Endometrial microvascular endothelial cells (primary cell): ENCODE results near the gene MTCH1. TPM values are rescaled to one million over a fixed set of nuclear protein-coding genes. Genes with fewer than 3 reads are reported as not detected.

ENCODE experiments used
- in situ Hi-C: cut with HindIII; loops from 2 replicates; pipeline ENCODE4 v1.10.0; 2017; ENCODE audit warnings: low sequenced_read_pairs, low pct_unique_long_range_greater_than_20kb; ENCODE audit errors: inconsistent ontology term
- total RNA-seq: library from RNA; depleted of rRNA; stranded (reverse); fragments of >200 nt; gene quantifications from one replicate; pipeline ENCODE4 v1.2.3, GENCODE V29; 2015; ENCODE audit errors: inconsistent ontology term

The MTCH1 gene
- total RNA-seq, 1 donor from 2014 or later, result 346 TPM

DNA sequence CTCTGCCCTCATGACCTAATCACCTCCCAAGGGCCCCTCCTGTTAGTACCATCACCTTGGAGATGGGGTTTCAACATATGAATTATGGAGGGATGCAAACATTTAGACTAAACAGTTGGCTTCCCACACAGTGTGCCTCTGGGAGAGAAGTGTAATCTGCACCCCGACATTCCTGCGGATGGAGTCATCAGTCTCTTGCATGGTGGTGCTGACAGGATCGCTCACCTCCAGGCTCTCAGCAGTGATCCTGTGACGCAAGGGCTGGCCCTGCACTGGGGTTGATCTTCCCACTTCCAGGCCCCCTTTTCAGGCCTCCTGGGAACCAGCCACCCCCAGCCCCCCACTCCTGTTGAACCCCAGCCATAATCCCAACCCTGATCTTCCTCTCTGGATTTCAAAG, 47.5 kb downstream of the MTCH1 start:
- in situ Hi-C loops, result no loop called here

DNA sequence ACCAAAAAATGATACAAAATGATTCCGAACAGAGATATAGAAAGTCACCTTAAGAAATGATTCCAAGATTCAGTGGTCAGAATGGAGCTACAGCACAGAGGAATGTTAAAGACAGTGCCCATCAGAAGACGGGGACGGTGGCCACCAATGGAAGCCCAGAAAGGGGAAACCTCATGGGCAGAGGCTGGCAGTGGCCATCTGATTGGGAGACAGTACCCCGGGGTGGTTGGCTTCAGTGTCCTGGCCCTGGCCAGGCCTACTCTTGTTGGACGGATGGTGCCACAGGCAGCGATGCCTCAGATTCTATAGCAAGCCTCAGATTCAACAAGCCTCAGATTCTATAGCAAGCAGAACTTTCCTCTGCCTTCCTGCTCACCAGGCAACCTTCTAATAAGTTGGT, 48.1 kb downstream of the MTCH1 start:
- in situ Hi-C loops, result no loop called here

DNA sequence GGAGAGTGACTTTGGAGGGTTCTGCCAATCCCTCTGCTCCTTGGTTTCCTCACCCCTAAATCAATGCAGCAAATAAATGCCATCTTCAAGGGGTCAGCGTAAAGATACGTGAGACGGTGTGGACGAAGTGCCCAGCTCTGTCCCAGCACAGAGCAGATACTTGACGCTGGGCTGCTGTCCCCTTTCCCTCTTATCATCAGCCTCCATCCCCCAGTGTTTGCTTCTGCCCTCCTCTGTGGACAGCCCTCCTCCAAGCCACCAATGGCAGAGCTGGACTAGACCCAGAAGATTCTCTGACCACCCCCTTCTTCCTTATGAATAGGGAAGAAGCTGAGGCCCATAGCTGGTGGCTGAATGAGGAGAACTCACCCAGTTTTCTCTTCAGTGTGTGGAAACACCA, 49.2 kb downstream of the MTCH1 start:
- in situ Hi-C loops, result no loop called here

DNA sequence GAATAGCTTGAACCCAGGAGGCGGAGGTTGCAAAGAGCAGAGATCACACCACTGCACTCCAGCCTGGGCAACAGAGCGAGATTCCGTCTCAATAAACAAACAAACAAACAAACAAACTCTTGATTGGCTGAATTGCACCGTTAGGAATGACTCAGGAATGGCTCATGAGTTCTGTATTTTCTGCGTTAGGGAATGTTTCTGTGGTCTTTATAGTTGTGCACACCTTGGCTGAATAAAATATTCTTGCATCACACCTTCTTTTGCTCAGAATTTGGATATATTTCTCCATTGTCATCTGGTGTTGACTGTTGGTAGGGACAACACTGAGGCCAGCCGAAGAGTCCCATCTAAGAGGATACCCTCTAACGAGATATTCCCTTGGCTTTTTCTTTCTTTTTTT, 51.1 kb downstream of the MTCH1 start:
- in situ Hi-C loops, result no loop called here

DNA sequence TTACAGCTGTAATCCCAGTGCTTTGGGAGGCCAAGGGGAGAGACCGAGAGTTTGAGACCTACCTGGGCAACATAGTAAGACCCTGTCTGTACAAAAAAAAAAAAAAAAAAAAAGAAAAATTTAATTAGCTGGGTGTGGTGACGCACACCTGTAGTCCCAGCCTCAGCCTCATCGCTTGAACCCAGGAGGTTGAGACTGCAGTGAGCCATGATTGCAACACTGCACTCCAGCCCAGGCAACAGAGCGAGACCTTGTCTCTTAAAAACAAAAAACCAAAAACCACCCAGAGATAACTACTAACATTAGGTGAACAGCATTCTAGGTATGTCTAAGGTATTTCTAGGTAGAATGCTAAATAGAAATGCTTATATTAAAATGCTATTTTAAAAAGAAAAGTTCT, 52.5 kb downstream of the MTCH1 start:
- in situ Hi-C loops, result no loop called here

DNA sequence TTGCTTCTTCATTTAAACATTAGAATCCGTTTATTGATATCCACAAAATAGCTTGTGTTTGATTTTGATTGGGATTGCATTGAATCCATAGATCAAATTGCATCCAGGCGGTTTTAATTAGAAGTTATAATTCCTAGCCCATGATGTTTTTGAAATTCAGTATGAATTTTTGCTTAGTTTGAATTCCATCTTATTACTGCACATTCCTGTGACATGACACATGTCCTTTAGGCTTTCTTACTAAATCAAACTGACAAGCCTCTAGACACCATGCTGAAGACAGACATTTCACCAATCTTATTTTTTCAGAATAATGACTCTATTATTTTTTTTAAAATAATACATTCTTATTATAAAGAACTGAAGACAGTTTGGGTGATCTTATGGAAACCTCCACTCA, 52.9 kb downstream of the MTCH1 start:
- in situ Hi-C loops, result no loop called here

DNA sequence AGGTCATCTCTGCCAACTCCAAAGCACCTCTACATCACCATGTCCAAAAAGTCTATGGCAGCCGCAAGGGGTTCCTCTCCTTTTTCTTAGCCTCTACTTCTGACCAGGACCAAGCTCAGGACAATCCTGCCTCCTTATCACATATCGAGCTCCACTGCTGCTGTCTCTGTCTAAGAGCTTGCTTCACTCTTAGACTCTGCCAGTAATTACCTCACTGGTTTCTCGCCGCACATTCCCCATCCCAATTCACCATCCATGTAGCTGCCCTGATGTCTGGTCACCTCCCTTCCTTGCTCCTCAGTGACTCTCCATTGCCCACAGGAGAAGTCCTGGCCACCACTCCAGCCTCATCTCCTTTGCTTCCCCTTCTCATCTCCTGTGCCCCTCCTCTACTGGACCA, 55.5 kb downstream of the MTCH1 start:
- in situ Hi-C loops, result no loop called here

DNA sequence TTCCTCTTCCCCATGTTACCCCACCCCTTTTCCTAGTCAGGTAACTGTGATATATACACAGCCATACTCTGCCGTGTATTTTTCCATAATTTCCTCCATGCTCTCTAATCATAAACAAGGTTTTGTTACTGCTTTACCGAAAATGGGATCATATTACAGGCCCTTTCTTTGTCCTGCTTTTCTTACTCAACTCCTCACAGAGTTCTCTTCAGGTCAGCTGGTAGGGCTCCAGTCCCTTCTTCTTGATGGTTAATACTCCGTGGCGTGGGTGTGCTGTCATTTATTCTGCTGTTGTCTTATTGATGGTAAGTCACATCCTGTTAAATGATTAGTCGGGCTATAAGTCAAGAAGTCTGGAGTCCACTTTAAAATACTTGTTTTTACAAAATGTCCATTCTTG, 56.4 kb downstream of the MTCH1 start:
- in situ Hi-C loops, result no loop called here

DNA sequence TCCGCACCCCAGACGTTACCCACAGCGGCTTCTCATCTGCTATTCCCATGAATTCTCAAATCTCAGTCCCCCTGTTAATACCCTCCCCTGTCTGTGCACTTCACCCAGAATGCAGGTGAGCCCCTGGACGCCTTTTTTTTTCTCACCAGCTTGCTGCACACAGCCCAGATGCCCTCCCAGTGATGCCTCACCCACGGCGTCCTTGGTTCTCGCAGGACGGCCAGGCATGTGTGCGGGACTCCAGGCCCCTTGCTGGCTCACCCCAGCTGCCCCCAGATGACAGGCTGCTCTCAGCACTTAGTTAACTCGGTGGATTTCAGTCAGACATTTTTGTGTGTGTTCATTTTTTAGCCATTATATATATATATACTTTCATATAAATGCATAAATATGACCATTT, 56.8 kb downstream of the MTCH1 start:
- in situ Hi-C loops, result no loop called here

DNA sequence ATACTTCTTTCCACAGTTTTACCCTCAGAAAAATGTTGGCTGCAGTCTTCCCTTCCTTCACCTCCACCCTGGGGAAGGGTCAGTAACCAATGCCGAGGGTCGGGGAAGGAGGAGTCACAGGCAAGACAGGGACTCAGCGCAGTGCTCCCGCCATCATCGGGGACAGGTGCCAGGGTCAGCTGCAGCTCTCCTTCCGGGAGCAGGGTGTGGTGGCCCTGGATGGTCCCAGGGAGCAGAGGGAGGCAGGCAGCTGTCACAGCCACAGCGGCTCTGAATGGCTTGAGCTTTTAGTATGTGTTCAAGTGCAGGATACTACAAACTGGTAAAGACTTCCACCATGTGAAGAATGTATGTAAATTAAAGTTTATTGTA, 57.5 kb downstream of the MTCH1 start:
- in situ Hi-C loops, result no loop called here

DNA sequence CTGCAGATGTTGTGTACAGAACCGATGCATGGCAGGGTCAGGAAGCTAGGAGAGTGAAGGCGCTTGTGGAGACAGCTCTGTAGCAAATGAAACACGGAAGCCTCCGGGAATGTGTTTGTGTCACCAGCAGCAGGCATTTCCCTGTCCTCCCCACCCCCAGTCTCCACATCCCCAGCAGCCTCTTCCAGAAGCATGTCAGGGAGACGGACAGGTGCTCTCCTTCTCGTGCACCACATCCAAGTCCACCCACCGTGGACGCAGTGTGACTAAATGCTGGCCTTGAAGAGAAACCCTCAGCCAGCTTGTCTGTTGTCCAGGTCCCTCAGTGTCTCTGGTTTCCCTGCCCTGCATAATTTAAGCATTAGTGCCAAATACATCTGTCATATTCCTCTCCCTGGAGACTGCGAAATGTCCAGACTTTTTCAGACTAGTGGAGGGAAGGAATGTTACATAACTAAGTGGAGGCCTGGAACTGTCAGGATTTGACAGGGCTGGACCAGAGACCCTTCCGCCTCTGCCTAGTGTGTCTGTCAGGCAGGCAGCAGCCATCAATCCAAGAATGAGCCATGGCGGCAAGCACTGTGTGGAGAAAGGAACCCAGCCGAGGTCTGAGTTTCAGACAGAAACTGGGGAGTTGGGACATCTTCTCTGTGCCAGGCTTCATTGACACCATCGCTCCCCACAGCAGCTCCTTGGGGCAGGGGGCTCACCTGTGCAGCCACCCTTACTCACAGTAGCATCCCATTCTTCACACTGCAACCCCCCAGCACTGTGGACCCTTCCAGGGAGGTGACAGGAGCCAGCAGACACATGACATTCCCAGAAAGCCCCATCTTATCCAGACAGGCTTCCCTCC, 58.1 kb downstream of the MTCH1 start:
- in situ Hi-C loops, result no loop called here

DNA sequence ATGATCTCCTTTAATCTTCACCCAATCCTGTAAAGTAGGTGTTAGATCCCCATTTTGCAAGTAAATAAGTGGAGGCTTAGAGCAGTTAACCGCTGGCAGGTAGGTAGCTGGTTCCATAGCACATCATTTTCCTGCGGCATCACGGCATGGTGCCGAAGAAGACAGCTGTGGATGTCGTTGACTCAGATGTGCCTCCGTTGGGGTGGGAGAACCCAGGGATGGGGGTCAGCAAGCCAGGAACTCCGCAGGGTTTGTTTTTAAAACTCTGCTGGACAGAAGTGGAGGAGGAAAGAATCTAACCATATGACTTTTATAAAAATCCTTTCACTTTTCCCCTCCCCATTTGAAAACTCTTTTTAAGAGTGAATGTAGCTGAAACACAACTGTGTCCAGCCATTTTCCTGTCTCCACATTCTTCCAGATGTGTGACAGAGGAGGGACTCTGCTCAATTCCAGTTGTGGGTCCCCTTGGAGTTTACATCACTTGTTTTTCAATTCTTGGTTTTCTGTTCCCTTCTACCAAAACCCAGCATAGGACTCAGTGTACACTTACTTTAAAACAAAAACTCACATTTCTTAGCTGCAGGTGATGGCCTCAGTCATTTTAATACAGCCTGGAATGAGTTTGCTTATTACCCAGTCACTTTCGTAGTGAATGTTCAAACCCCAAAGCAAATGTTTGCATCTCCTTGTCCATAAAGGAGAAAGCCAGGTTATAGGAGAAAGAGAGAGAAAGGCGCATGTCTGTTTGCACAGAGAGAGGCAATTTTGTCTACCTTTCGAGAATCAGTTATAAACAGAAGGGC, 59.1 kb downstream of the MTCH1 start:
- in situ Hi-C loops, result no loop called here

DNA sequence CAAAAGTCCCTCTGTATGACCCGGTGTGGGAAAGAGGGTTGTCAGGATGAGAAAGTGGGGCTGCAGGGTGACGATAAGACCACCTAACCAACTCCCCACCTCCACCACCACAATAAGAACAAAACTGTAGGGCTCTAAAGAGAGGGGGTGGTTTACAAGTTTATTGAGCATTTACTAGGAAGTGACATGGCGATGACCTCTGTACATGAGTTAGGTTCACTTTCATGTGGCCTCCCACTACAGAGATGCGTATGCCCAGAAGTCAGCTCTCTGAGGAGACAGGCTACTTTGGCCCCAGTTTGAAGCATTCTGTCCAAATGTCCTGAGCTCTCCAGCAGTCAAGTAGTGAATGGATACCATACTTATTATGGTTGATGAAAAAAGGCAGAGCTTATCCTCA, 60.2 kb downstream of the MTCH1 start:
- in situ Hi-C loops, result no loop called here

DNA sequence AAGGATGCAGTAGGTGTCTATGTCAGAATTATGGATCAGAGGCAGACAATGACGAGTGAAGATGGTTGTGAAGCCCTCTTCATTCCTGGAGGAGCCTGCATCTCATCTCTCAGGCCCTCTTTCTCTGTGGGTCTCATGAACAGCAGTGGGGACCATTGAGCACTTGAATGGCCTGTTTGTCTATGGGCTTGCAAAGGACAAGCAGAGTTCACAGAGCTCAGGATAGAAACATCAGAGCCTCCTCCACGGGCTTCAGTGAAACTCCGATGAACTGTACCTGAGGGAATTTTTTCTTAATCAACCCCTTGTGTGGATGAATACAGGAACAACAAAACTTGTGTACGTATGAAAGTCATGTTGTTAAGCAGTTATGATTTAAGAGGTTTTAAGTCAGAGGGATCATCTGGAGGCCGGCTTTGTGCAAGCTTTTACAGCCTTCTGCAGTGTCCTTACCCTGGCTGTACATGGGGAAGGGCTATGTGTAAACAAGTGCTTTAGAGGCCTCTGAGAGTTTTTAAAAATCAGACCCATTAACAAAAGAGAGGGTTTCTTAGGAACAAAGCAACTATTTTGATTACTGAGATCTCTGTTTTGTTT, 61.1 kb downstream of the MTCH1 start:
- in situ Hi-C loops, result no loop called here

DNA sequence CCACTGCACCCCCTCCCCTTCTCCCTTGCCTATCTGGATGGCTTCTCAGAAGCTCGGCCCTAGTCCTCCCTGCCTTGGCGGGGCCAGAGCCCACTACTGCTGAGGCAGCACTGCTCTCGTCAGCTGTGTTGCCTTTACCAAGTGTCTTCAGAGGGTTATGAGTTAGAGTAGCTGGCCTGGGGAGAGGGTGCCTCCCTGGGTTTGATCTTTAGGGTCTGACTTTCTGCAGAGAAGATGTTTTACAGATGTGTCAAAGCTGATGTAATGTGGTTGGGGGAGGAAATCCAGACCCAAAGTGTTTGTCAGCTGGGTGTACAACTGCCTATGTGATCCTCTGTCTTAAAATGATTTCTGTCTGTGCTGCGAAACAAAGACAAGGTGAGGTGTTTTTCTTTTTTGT, 61.9 kb downstream of the MTCH1 start:
- in situ Hi-C loops, result no loop called here

DNA sequence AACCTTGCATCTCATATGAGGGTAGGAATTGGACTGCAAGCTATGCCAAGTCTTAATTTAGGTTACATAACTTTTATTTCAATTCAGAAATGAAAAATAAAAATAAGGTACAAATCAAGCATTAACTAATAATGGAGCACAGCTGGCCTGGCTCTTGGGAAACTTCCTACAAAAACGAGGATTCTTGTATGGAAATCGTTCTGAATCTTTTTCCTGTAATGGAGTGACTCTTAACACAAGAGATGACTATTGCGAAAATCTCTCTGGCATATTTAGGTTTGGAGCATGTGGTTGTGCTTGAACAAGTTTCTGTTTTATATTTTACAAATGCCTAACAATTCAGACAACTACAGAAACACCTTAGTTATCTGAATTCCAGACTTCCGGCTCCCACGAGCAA, 65.5 kb downstream of the MTCH1 start:
- in situ Hi-C loops, result no loop called here

DNA sequence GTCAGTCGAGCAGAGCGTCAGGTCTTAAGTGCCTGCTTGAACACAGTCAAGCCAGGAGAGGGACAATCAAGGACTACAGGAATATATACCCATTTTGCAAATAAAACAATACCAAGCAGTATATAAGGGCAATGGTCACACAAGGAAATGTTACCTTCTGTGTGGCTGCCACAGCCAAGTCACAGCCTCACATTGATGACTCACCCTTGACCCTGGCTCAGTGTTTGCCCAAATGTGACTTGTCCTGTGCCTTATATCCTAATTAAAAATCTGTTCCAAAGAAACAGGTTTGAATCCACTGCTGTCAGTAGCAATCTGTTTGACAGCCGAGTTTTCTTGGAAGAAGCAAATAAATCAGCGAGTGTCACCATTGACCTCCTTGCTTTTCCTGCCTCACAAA, 65.9 kb downstream of the MTCH1 start:
- in situ Hi-C loops, result no loop called here
